HG02852 (cell line): Measurements from ENCODE around the gene MIA3.
"Not testable (repeated sequence)": the region's sequence is repeated elsewhere in the genome, so short reads cannot be mapped to it uniquely, and the experiment has no call there.

Source experiments
- ATAC-seq: cut with Tn5 transposase; IDR thresholded peaks from one replicate; pipeline ENCODE4 v1.9.1; 2021; ENCODE audit warnings: mild to moderate bottlenecking, moderate library complexity; ENCODE audit not compliant: unreplicated experiment

The MIA3 gene, protein sequence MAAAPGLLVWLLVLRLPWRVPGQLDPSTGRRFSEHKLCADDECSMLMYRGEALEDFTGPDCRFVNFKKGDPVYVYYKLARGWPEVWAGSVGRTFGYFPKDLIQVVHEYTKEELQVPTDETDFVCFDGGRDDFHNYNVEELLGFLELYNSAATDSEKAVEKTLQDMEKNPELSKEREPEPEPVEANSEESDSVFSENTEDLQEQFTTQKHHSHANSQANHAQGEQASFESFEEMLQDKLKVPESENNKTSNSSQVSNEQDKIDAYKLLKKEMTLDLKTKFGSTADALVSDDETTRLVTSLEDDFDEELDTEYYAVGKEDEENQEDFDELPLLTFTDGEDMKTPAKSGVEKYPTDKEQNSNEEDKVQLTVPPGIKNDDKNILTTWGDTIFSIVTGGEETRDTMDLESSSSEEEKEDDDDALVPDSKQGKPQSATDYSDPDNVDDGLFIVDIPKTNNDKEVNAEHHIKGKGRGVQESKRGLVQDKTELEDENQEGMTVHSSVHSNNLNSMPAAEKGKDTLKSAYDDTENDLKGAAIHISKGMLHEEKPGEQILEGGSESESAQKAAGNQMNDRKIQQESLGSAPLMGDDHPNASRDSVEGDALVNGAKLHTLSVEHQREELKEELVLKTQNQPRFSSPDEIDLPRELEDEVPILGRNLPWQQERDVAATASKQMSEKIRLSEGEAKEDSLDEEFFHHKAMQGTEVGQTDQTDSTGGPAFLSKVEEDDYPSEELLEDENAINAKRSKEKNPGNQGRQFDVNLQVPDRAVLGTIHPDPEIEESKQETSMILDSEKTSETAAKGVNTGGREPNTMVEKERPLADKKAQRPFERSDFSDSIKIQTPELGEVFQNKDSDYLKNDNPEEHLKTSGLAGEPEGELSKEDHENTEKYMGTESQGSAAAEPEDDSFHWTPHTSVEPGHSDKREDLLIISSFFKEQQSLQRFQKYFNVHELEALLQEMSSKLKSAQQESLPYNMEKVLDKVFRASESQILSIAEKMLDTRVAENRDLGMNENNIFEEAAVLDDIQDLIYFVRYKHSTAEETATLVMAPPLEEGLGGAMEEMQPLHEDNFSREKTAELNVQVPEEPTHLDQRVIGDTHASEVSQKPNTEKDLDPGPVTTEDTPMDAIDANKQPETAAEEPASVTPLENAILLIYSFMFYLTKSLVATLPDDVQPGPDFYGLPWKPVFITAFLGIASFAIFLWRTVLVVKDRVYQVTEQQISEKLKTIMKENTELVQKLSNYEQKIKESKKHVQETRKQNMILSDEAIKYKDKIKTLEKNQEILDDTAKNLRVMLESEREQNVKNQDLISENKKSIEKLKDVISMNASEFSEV (N-terminal part only)

GRCh38 chr1:222618001-222618879, at the start of gene MIA3:
MIA3 (plus strand) TSS chr1:222618097; CDS start chr1:222618111, 14 bp downstream.
- peak; percentile 64 for ATAC-seq

DNA sequence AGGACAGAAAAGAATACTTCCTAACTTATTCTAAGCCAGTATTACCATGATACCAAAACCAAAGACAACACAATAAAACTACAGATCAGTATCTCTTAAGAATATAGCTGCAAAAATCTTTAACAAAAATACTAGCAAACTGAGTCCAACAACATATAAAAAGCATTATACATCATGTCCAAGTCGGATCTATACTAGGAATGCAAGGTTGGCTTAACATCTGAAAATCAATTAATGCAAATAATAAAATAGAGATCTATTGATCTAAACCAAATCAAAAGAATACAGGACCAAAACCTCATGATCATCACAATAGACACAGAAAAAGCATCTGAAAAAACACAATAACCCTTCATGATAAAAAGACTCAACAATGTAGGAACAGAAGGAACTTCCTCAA, 47.1 kb upstream of the MIA3 start:
- ATAC-seq: no peak

GRCh38 chr1:222579316-222579715, 38.6 kb upstream of the MIA3 start:
- no peak for ATAC-seq

DNA sequence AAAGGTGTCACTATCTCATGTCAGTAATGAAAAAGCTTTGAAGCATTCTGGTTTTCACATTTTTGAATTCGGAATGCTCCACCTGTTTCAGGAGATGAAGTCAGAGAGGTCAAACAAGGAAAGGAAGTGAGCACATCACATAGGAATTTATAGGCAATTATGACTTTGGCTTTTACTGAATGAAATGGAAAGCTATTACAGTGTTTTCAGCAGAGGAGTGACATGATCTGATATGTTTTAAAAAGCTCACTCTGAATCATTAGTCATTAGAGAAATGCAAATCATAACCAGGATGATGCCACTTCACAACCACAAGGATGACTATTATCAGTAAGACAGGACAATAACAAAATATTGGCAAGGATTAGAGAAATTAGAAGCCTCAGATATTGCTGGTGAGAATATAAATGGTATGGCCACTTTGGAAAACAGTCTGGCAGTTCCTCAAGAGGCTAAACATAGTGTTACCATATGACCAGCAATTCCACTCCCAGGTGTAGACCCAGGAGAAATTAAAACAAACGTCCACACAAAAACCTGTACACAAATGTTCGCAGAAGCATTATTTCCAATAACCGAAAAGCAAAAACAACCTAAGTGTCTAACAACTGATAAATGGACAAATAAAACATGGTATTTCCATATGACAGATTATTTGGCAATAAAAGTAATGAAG, 35.7 kb upstream of the MIA3 start:
- peak; percentile 48 for ATAC-seq

DNA sequence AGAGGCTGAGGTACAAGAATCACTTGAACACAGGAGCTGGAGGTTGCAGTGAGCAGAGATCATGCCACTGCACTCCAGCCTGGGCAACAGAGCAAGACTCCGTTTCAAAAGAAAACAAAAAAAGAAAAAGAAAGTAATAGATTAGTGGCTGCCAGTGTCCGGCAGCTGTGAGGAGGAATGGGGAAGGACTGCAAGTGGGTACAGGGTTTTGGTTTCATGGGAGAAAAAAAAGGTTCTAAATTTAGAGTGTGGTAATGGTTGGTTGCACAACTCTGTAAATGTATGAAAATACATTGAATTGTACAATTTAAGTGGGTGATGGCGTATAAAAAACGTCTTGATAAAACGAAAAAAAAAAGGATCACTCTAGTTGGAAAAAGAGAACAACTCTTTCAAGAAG, 34.8 kb upstream of the MIA3 start:
- peak; percentile 86 for ATAC-seq

- ATAC-seq: no peak
Measured at GRCh38 chr1:222586842-222587241, 31.1 kb upstream of the MIA3 start.

DNA sequence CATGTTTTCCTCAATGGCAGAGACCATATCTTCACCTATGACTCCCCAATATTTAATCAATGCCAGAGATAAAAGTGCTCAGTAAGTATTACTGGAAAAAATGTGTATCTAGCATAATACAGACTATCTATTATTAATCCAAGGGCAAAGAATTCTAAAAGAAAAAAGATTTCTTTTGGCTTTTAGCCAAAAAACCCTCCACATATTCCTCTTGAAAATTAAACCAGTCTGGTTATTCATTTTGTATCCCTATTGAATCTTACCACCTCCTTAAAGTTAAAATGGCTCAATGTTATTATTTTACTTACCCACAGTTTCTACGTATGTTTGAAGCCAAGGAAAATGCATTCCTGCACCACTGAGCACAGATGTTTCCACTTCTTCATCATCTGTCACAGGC, 29.8 kb upstream of the MIA3 start:
- ATAC-seq: no peak

DNA sequence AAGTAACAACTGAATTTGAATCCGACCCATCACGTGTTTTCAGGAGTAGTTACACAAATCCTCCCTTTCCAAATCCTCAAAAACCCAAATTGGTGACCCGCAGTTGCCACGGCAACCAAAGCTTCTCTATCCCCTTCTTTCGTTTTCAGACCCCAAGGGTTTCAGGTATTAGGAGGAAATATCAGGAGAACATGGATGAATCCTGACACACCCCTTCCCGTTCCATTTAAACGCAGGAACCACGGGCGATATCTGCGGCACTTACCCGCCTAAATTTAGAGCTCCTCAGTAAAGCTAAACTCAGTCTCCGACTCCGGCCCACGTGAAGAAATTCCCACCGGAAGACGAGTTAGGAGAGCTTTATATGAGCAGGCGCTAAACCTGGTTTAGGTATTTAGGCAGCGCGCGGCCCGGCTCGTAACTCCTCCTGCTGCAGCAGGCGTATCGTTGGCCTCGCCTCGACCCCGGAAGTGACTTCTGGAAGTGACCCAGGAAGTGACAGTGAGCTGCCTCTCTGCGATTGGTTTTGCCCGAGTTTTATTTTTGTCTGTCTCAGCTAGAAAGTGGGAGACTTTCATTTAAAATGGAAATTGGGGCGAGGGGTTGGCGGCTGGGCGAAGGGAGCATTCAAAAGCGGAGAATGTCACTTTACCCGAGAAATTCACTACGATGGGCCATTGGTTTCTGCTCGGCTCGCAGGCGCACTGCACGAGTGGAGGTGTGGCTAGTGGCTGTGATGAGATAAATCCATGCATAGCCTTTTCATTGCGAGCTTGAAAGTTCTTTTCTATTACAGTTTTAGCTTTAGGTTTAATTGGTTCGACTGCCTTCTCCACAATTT, 28.2 kb upstream of the MIA3 start, which contains the start of gene TAF1A:
TAF1A (minus strand) TSS at position 472 of the 841 bp plus-strand sequence.
- peak; percentile 100 for ATAC-seq

GRCh38 chr1:222592171-222592570, 25.7 kb upstream of the MIA3 start:
- ATAC-seq: no peak

- no peak for ATAC-seq
Measured at GRCh38 chr1:222594789-222595188, 23.1 kb upstream of the MIA3 start.

- no peak for ATAC-seq
Measured at GRCh38 chr1:222596696-222597095, 21.2 kb upstream of the MIA3 start.

DNA sequence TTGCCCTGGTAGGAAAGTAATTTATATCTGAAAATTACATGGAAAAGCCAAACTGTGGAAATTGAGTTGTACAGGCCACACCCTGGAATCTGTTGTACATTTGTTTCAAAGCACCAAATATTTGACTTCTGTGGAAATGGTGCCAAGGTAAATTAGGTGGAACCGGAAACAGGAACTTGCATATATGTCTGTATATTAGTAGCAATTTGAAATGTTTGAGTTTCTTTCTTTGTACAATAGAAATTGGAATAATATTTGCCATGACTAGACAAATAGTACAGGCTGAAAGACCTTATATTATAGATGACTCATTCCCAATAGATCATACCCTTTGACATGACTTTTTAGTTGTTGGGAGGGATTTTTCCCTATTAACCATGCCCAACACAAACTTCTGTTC, 17.6 kb upstream of the MIA3 start:
- ATAC-seq: no peak

- no peak for ATAC-seq
Measured at GRCh38 chr1:222601257-222601656, 16.6 kb upstream of the MIA3 start.

- ATAC-seq: no peak
Measured at GRCh38 chr1:222606757-222607156, 11.1 kb upstream of the MIA3 start.

DNA sequence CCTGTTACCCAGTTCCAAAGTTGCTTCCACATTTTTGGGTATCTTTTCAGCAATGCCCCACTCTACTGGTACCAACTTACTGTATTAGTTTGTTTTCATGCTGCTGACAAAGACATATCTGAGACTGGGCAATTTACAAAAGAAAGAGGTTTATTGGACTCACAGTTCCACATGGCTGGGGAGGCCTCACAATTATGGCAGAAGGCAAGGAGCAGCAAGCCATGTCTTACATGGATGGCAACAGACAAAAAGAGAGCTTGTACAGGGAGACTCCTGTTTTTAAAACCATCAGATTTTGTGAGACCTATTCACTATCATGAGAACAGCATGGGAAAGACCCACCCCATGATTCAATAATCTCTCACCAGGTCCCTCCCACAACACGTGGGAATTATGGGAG, 8.8 kb upstream of the MIA3 start:
- not testable (repeated sequence) for ATAC-seq

- no peak for ATAC-seq
Measured at GRCh38 chr1:222610728-222611127, 7.2 kb upstream of the MIA3 start.

DNA sequence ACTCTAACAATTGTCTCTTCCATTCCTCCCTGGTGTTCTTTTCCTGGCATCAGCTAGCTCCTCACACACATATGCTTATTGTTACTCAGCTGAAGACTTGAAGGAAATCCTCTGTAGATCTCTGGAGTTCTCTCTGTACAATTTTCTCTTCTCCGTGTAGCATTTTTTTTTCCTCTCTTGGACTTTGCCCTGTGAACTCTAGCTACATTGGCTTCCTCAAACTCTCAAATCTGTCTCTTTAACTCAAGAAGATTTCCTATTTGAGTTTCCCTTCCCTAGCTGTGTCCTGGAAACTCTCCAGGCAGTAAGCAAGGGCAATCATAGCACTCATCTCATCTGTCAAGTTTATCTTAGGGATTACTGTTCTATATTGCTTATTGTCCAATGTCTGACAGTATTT, 4.3 kb upstream of the MIA3 start:
- no peak for ATAC-seq

GRCh38 chr1:222616525-222616924, 1.4 kb upstream of the MIA3 start:
- ATAC-seq: no peak
